Measurements from ENCODE around the gene SLC19A2.
"Not testable (repeated sequence)": the region's sequence is repeated elsewhere in the genome, so short reads cannot be mapped to it uniquely, and the experiment has no call there.

The SLC19A2 gene

DNA sequence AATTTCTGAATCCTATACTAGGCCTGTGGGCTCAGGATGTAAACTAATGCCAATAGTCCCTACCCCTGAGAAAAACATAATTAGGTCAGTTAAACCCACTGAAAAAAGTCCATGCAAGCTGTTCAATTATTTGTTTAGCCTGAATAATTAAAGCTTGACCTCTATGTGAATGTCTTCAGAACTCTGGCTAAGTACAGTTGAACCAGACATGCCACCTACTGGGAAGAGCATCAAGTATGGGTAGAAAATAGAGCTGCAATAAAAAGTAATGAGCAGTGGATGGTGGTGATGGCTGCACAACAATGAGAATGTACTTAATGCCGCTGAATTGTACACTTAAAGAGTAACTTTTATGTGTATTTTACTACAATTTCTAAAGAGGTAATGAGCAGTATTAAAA is 23.6 kb upstream of the SLC19A2 start:
- H3K36me3 ChIP-seq (ENCODE audit: control insufficient read depth, insufficient read depth, low read length) = no peaks in the 10 kb centered on the region
- H3K9me3 ChIP-seq (ENCODE audit: control insufficient read depth, low read length) = no peaks in the 10 kb centered on the region
- peaks cover 5% of the 10 kb centered on the region for H3K4me1 ChIP-seq (ENCODE audit: control insufficient read depth, insufficient read depth, low read length, poor library complexity, severe bottlenecking)
- DNase-seq = no peak
- H3K4me3 ChIP-seq (ENCODE audit: insufficient read depth, low read depth, low read length, poor library complexity, severe bottlenecking) = no peak overlapping the region
- H3K27me3 ChIP-seq (replicated peaks; ENCODE audit: control insufficient read depth, insufficient read depth, low read length, poor library complexity, severe bottlenecking) = no peaks in the 10 kb centered on the region
- H3K27ac ChIP-seq (ENCODE audit: insufficient read depth, low read length, poor library complexity, severe bottlenecking) = no peak overlapping the region

- no peak overlapping the region for H3K27ac ChIP-seq (ENCODE audit: insufficient read depth, low read length, poor library complexity, severe bottlenecking)
- H3K27me3 ChIP-seq (replicated peaks; ENCODE audit: control insufficient read depth, insufficient read depth, low read length, poor library complexity, severe bottlenecking) = no peaks in the 10 kb centered on the region
- no peak for DNase-seq
- peaks cover 5% of the 10 kb centered on the region for H3K4me1 ChIP-seq (ENCODE audit: control insufficient read depth, insufficient read depth, low read length, poor library complexity, severe bottlenecking)
- H3K4me3 ChIP-seq (ENCODE audit: insufficient read depth, low read depth, low read length, poor library complexity, severe bottlenecking) = no peak overlapping the region
- H3K9me3 ChIP-seq (ENCODE audit: control insufficient read depth, low read length) = no peaks in the 10 kb centered on the region
- H3K36me3 ChIP-seq (ENCODE audit: control insufficient read depth, insufficient read depth, low read length) = no peaks in the 10 kb centered on the region
Observed at GRCh38 chr1:169508432-169509338, 22.9 kb upstream of the SLC19A2 start.

GRCh38 chr1:169507413-169507812 is 21.7 kb upstream of the SLC19A2 start:
- Histone ChIP-seq H3K27me3 (replicated peaks; ENCODE audit: control insufficient read depth, insufficient read depth, low read length, poor library complexity, severe bottlenecking) (no peaks in the 10 kb centered on the region), H3K9me3 (ENCODE audit: control insufficient read depth, low read length) (no peaks in the 10 kb centered on the region), H3K36me3 (ENCODE audit: control insufficient read depth, insufficient read depth, low read length) (no peaks in the 10 kb centered on the region), H3K4me3 (ENCODE audit: insufficient read depth, low read depth, low read length, poor library complexity, severe bottlenecking) (no peak overlapping the region), H3K4me1 (ENCODE audit: control insufficient read depth, insufficient read depth, low read length, poor library complexity, severe bottlenecking) (peaks cover 5% of the 10 kb centered on the region), H3K27ac (ENCODE audit: insufficient read depth, low read length, poor library complexity, severe bottlenecking) (no peak overlapping the region)
- no peak for DNase-seq

DNA sequence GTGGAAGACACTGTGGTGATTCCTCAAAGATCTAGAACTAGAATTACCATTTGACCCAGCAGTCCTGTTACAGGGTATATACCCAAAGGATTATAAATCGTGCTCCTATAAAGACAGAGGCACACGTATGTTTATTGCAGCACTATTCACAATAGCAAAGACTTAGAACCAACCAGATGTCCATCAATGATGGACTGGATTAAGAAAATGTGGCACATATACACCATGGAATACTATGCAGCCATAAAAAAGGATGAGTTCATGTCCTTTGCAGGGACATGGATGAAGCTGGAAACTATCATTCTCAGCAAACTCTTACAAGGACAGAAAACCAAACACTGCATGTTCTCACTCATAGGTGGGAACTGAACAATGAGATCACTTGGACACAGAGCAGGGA is 17.9 kb upstream of the SLC19A2 start:
- H3K4me3 ChIP-seq (ENCODE audit: insufficient read depth, low read depth, low read length, poor library complexity, severe bottlenecking); H3K4me1 ChIP-seq (ENCODE audit: control insufficient read depth, insufficient read depth, low read length, poor library complexity, severe bottlenecking); DNase-seq; H3K9me3 ChIP-seq (ENCODE audit: control insufficient read depth, low read length); H3K27me3 ChIP-seq (replicated peaks; ENCODE audit: control insufficient read depth, insufficient read depth, low read length, poor library complexity, severe bottlenecking); H3K36me3 ChIP-seq (ENCODE audit: control insufficient read depth, insufficient read depth, low read length); H3K27ac ChIP-seq (ENCODE audit: insufficient read depth, low read length, poor library complexity, severe bottlenecking): not testable (repeated sequence)

- H3K4me3 ChIP-seq (ENCODE audit: insufficient read depth, low read depth, low read length, poor library complexity, severe bottlenecking) = no peak overlapping the region
- H3K27ac ChIP-seq (ENCODE audit: insufficient read depth, low read length, poor library complexity, severe bottlenecking) = no peak overlapping the region
- no peaks in the 10 kb centered on the region for H3K4me1 ChIP-seq (ENCODE audit: control insufficient read depth, insufficient read depth, low read length, poor library complexity, severe bottlenecking)
- H3K9me3 ChIP-seq (ENCODE audit: control insufficient read depth, low read length) = no peaks in the 10 kb centered on the region
- H3K36me3 ChIP-seq (ENCODE audit: control insufficient read depth, insufficient read depth, low read length) = no peaks in the 10 kb centered on the region
- H3K27me3 ChIP-seq (replicated peaks; ENCODE audit: control insufficient read depth, insufficient read depth, low read length, poor library complexity, severe bottlenecking) = no peaks in the 10 kb centered on the region
- no peak for DNase-seq
Observed at GRCh38 chr1:169499807-169500206, 14.1 kb upstream of the SLC19A2 start.

- no peaks in the 10 kb centered on the region for H3K36me3 ChIP-seq (ENCODE audit: control insufficient read depth, insufficient read depth, low read length)
- H3K27ac ChIP-seq (ENCODE audit: insufficient read depth, low read length, poor library complexity, severe bottlenecking) = no peak overlapping the region
- DNase-seq = no peak
- H3K9me3 ChIP-seq (ENCODE audit: control insufficient read depth, low read length) = no peaks in the 10 kb centered on the region
- H3K27me3 ChIP-seq (replicated peaks; ENCODE audit: control insufficient read depth, insufficient read depth, low read length, poor library complexity, severe bottlenecking) = no peaks in the 10 kb centered on the region
- no peaks in the 10 kb centered on the region for H3K4me1 ChIP-seq (ENCODE audit: control insufficient read depth, insufficient read depth, low read length, poor library complexity, severe bottlenecking)
- H3K4me3 ChIP-seq (ENCODE audit: insufficient read depth, low read depth, low read length, poor library complexity, severe bottlenecking) = no peak overlapping the region
Observed at GRCh38 chr1:169497317-169497716, 11.6 kb upstream of the SLC19A2 start.

GRCh38 chr1:169495916-169496315 is 10.2 kb upstream of the SLC19A2 start:
- DNase-seq = no peak
- H3K4me1 ChIP-seq (ENCODE audit: control insufficient read depth, insufficient read depth, low read length, poor library complexity, severe bottlenecking) = no peaks in the 10 kb centered on the region
- no peaks in the 10 kb centered on the region for H3K36me3 ChIP-seq (ENCODE audit: control insufficient read depth, insufficient read depth, low read length)
- H3K4me3 ChIP-seq (ENCODE audit: insufficient read depth, low read depth, low read length, poor library complexity, severe bottlenecking) = no peak overlapping the region
- no peaks in the 10 kb centered on the region for H3K27me3 ChIP-seq (replicated peaks; ENCODE audit: control insufficient read depth, insufficient read depth, low read length, poor library complexity, severe bottlenecking)
- no peaks in the 10 kb centered on the region for H3K9me3 ChIP-seq (ENCODE audit: control insufficient read depth, low read length)
- H3K27ac ChIP-seq (ENCODE audit: insufficient read depth, low read length, poor library complexity, severe bottlenecking) = no peak overlapping the region

DNA sequence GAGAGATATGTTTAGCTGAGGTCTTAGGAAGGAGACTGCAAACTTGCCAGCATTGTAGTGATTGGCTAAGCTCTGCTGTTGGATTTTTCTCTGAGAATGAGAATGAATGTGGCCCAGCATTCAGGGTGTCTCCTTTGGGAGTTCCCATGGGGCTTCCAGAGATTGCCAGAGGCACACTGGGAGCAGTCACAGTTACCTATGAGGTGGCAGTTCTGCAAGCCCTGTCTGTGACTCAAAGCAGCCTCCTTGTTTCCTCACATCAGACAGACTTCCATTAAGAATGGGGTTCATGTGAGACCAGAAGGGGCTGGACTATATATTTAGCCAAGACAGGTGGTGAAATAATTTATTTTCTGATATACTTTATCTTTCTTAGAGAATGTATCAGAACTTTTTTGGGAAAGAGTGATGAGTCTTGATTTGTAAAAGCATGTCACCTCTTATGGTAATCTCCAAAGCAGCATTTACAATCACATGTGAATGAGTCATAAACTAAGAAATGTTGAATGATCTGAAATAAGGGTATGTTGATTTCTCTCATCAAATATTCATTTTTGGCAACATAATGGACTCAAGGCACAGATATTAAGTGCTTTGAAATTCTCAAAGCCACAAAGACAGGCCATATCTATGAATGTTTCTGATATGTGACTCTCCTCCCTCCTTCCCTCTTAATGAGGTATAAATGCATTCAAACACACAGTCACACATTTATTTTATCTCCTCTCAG is 9.5 kb upstream of the SLC19A2 start:
- H3K27ac ChIP-seq (ENCODE audit: insufficient read depth, low read length, poor library complexity, severe bottlenecking) = no peak overlapping the region

DNA sequence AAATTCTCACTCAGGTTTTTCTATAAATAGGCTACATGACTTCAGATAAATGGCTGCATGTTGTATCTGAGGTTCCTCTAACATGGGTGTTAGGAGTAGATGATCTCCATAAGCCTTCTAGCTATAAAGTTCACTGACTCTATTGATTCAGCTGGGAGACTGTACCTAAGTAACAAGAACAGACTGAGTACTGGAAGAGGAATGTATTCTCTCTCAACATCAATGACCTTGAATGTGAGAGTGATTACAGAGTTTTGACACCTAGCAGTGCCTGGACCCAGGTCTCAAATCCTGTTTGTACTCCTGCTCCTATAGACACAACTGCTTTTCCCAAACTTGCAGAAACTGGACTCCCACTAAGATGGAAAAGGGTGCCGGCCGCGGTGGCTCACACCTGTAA is 8.6 kb upstream of the SLC19A2 start:
- Histone ChIP-seq H3K27me3 (replicated peaks; ENCODE audit: control insufficient read depth, insufficient read depth, low read length, poor library complexity, severe bottlenecking) (no peaks in the 10 kb centered on the region), H3K4me1 (ENCODE audit: control insufficient read depth, insufficient read depth, low read length, poor library complexity, severe bottlenecking) (no peaks in the 10 kb centered on the region), H3K9me3 (ENCODE audit: control insufficient read depth, low read length) (no peaks in the 10 kb centered on the region), H3K36me3 (ENCODE audit: control insufficient read depth, insufficient read depth, low read length) (no peaks in the 10 kb centered on the region), H3K4me3 (ENCODE audit: insufficient read depth, low read depth, low read length, poor library complexity, severe bottlenecking) (no peak overlapping the region), H3K27ac (ENCODE audit: insufficient read depth, low read length, poor library complexity, severe bottlenecking) (no peak overlapping the region)
- DNase-seq = no peak

More for the DNA sequence above, 9.5 kb upstream of the SLC19A2 start:
- Histone ChIP-seq H3K4me3 (ENCODE audit: insufficient read depth, low read depth, low read length, poor library complexity, severe bottlenecking) (no peak overlapping the region), H3K4me1 (ENCODE audit: control insufficient read depth, insufficient read depth, low read length, poor library complexity, severe bottlenecking) (no peaks in the 10 kb centered on the region), H3K36me3 (ENCODE audit: control insufficient read depth, insufficient read depth, low read length) (no peaks in the 10 kb centered on the region), H3K27me3 (replicated peaks; ENCODE audit: control insufficient read depth, insufficient read depth, low read length, poor library complexity, severe bottlenecking) (no peaks in the 10 kb centered on the region), H3K9me3 (ENCODE audit: control insufficient read depth, low read length) (no peaks in the 10 kb centered on the region)
- DNase-seq = no peak

DNA sequence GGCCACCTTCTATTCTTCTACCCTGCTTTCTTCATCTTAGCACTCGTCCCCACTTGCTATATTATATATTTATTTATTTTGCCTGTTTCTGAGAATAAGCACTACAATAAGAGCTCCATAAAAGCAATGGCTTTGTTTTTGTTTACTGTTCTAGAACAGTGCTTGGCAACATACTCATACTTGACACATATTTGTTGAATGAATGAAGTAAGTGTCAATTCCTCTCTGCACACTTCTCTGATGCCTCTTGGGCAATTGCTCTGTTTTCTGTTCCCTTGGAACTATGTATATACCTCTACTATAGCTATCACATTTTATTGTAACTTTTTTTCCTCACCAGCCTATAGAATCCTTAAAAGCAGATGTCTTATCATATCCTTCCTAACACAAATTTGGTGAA is 7.5 kb upstream of the SLC19A2 start:
- Histone ChIP-seq H3K27ac (ENCODE audit: insufficient read depth, low read length, poor library complexity, severe bottlenecking) (no peak overlapping the region), H3K4me1 (ENCODE audit: control insufficient read depth, insufficient read depth, low read length, poor library complexity, severe bottlenecking) (no peaks in the 10 kb centered on the region), H3K27me3 (replicated peaks; ENCODE audit: control insufficient read depth, insufficient read depth, low read length, poor library complexity, severe bottlenecking) (no peaks in the 10 kb centered on the region), H3K9me3 (ENCODE audit: control insufficient read depth, low read length) (no peaks in the 10 kb centered on the region), H3K4me3 (ENCODE audit: insufficient read depth, low read depth, low read length, poor library complexity, severe bottlenecking) (no peak overlapping the region), H3K36me3 (ENCODE audit: control insufficient read depth, insufficient read depth, low read length) (no peaks in the 10 kb centered on the region)
- DNase-seq = no peak

All from effector memory CD4-positive, alpha-beta T cell (primary cell).